H1 (cell line): ENCODE measurements around the gene MAP7. TPM values are rescaled to one million over a fixed set of nuclear protein-coding genes. Genes with fewer than 3 reads are reported as not detected.

Experiments used
- CTCF ChIA-PET: fragments of 300-600 bp; sonication (Branson Sonifier 250); formaldehyde crosslinking; loops from one replicate; lab custom pipeline; 2021; ENCODE audit not compliant: partially characterized antibody; lab: Charles Lee
- POLR2A ChIA-PET: fragments of 300-600 bp; sonication (Branson Sonifier 250); formaldehyde crosslinking; loops from one replicate; lab custom pipeline; 2021; ENCODE audit warnings: inconsistent platforms; ENCODE audit not compliant: partially characterized antibody; lab: Charles Lee
- DNase-seq, 2 experiments: peaks; one replicate each; pipeline versions ENCODE4 v3.0.0 to v3.0.0-alpha.2; 2010 to 2022; ENCODE audit warnings: low spot score in 2 of 2, low read depth in 1 of 2, mixed read lengths in 1 of 2
- FAIRE-seq: peaks from 2 replicates; lab custom pipeline; 2011; peaks lifted over from hg19 to GRCh38; lab: Jason Lieb, UNC
- H2AFZ ChIP-seq: 2 replicates; pipeline ENCODE4 v1.8.1; 2012; ENCODE audit warnings: low read length, inconsistent platforms
- H2AK5ac ChIP-seq: 2 replicates; pipeline ENCODE4 v1.6.1; 2013; ENCODE audit warnings: low read depth, low read length
- H2BK120ac ChIP-seq: replicated peaks from 2 replicates; pipeline ENCODE3; 2013; ENCODE audit warnings: low read depth, low read length, inconsistent platforms
- H2BK12ac ChIP-seq: 2 replicates; pipeline ENCODE4 v1.6.1; 2013; ENCODE audit warnings: low read depth, low read length
- H2BK15ac ChIP-seq: 2 replicates; pipeline ENCODE4 v1.6.1; 2013; ENCODE audit warnings: low read length
- H2BK20ac ChIP-seq: 2 replicates; pipeline ENCODE4 v1.6.1; 2013; ENCODE audit warnings: low read length
- H2BK5ac ChIP-seq: 2 replicates; pipeline ENCODE4 v1.6.1; 2013; ENCODE audit warnings: low read depth, low read length
- H3K14ac ChIP-seq: 2 replicates; pipeline ENCODE4 v1.6.1; 2013; ENCODE audit warnings: inconsistent platforms; ENCODE audit not compliant: insufficient read length
- H3K18ac ChIP-seq: 2 replicates; pipeline ENCODE4 v1.6.1; 2013; ENCODE audit warnings: low read length; ENCODE audit errors: extremely low read depth
- H3K23ac ChIP-seq: 2 replicates; pipeline ENCODE4 v1.6.1; 2013; ENCODE audit warnings: inconsistent platforms; ENCODE audit not compliant: insufficient read length
- H3K23me2 ChIP-seq: 2 replicates; pipeline ENCODE4 v1.6.1; 2013; ENCODE audit warnings: low read depth, low read length
- H3K27ac ChIP-seq: 2 replicates; pipeline ENCODE4 v1.6.1; 2011; ENCODE audit warnings: low read depth, low read length, inconsistent platforms
- H3K27me3 ChIP-seq, 4 experiments: replicated peaks in 1 of 4; 1 replicate in 1 of 4; 2 replicates in 3 of 4; pipeline versions ENCODE4 v1.6.1 to v1.8.1; 2011 to 2013; ENCODE audit warnings: low read length in 3 of 4, mild to moderate bottlenecking in 3 of 4, inconsistent platforms in 2 of 4, mixed read lengths in 2 of 4, moderate library complexity in 1 of 4; ENCODE audit not compliant: control insufficient read depth in 3 of 4, insufficient read depth in 3 of 4; ENCODE audit errors: extremely low read depth in 1 of 4
- H3K36me3 ChIP-seq, 4 experiments: 2 replicates each; pipeline versions ENCODE4 v1.6.1 to v1.8.1; 2011 to 2013; ENCODE audit warnings: mild to moderate bottlenecking in 4 of 4, low read length in 3 of 4, moderate library complexity in 2 of 4, control low read depth in 1 of 4, inconsistent platforms in 1 of 4; ENCODE audit not compliant: insufficient read depth in 4 of 4, control insufficient read depth in 2 of 4
- H3K4ac ChIP-seq: replicated peaks from 2 replicates; pipeline ENCODE3; 2013; ENCODE audit warnings: low read length, low read depth, mixed read lengths, inconsistent platforms; ENCODE audit not compliant: insufficient read length
- H3K4me1 ChIP-seq, 4 experiments: replicated peaks in 1 of 4; 1 replicate in 1 of 4; 2 replicates in 3 of 4; pipeline versions ENCODE4 v1.6.1 to v1.8.1; 2011 to 2013; ENCODE audit warnings: low read length in 3 of 4, inconsistent platforms in 2 of 4, mixed read lengths in 1 of 4; ENCODE audit not compliant: insufficient read depth in 4 of 4, control insufficient read depth in 3 of 4
- H3K4me2 ChIP-seq, 2 experiments: 2 replicates each; pipeline versions ENCODE4 v1.6.1 to v1.8.1; 2011 to 2013; ENCODE audit warnings: low read depth in 2 of 2, low read length in 2 of 2, control low read depth in 1 of 2, inconsistent platforms in 1 of 2, mild to moderate bottlenecking in 1 of 2; ENCODE audit not compliant: insufficient read depth in 1 of 2
- H3K4me3 ChIP-seq, 4 experiments: fragments of 200-600, 300-600 bp in 1 of 4; sonication (generic), shearing (Covaris generic), sonication (Bioruptor Twin) in 1 of 4; 2 replicates each; pipeline versions ENCODE4 v1.5.1 to v1.8.1; 2011 to 2016; ENCODE audit warnings: low read length in 4 of 4, low read depth in 3 of 4, control low read depth in 2 of 4, inconsistent platforms in 2 of 4, mild to moderate bottlenecking in 2 of 4, mixed read lengths in 1 of 4, moderate library complexity in 1 of 4; ENCODE audit not compliant: insufficient read depth in 2 of 4; ENCODE audit errors: extremely low read depth in 1 of 4
- H3K56ac ChIP-seq: replicated peaks from 2 replicates; pipeline ENCODE3; 2013; ENCODE audit warnings: low read depth, mild to moderate bottlenecking, mixed read lengths, low read length, inconsistent platforms; ENCODE audit not compliant: insufficient read length
- H3K79me1 ChIP-seq: 2 replicates; pipeline ENCODE4 v1.6.1; 2013; ENCODE audit warnings: low read depth, low read length, control low read depth
- H3K79me2 ChIP-seq, 2 experiments: 2 replicates each; pipeline versions ENCODE4 v1.6.1 to v1.8.1; 2012 to 2013; ENCODE audit warnings: low read length in 2 of 2, mild to moderate bottlenecking in 2 of 2, inconsistent platforms in 1 of 2; ENCODE audit not compliant: insufficient read depth in 2 of 2, control insufficient read depth in 1 of 2
- H3K9ac ChIP-seq, 4 experiments: replicated peaks in 1 of 4; 1 replicate in 1 of 4; 2 replicates in 3 of 4; pipeline versions ENCODE4 v1.6.1 to v1.8.1; 2011 to 2013; ENCODE audit warnings: low read depth in 3 of 4, low read length in 3 of 4, control low read depth in 2 of 4, mild to moderate bottlenecking in 2 of 4, moderate library complexity in 2 of 4, inconsistent platforms in 1 of 4; ENCODE audit errors: extremely low read depth in 1 of 4
- H3K9me3 ChIP-seq, 2 experiments: 2 replicates each; pipeline versions ENCODE4 v1.6.1 to v1.8.1; 2012 to 2013; ENCODE audit warnings: mild to moderate bottlenecking in 2 of 2, moderate library complexity in 2 of 2, control low read depth in 1 of 2, inconsistent platforms in 1 of 2, low read depth in 1 of 2, low read length in 1 of 2, mixed read lengths in 1 of 2; ENCODE audit not compliant: insufficient read depth in 2 of 2
- H4K20me1 ChIP-seq, 2 experiments: replicated peaks in 1 of 2; 2 replicates each; pipeline versions ENCODE3 to v1.8.1; 2011 to 2013; ENCODE audit warnings: inconsistent platforms in 2 of 2, low read length in 2 of 2, mild to moderate bottlenecking in 1 of 2; ENCODE audit not compliant: insufficient read depth in 2 of 2, control insufficient read depth in 1 of 2
- H4K5ac ChIP-seq: 2 replicates; pipeline ENCODE4 v1.6.1; 2013; ENCODE audit warnings: low read length, low read depth, mixed read lengths, inconsistent platforms; ENCODE audit not compliant: insufficient read length
- H4K8ac ChIP-seq: 2 replicates; pipeline ENCODE4 v1.8.0; 2013; ENCODE audit warnings: mild to moderate bottlenecking, moderate library complexity, low read length, inconsistent platforms; ENCODE audit not compliant: insufficient read depth; ENCODE audit errors: extremely low read depth
- H4K91ac ChIP-seq: replicated peaks from 2 replicates; pipeline ENCODE3; 2013; ENCODE audit warnings: low read length, mixed read lengths, inconsistent platforms; ENCODE audit not compliant: insufficient read length
- CEBPB ChIP-seq: IDR thresholded peaks from 2 replicates; pipeline ENCODE4 v1.6.1; 2012; ENCODE audit warnings: low read depth, low read length
- CTBP2 ChIP-seq: IDR thresholded peaks from 2 replicates; pipeline ENCODE4 v1.7.0; 2011; ENCODE audit warnings: borderline replicate concordance, mild to moderate bottlenecking, moderate library complexity, mixed read lengths, low read length; ENCODE audit not compliant: insufficient read depth, insufficient read length
- FOSL1 ChIP-seq: IDR thresholded peaks from 2 replicates; pipeline ENCODE4 v1.6.1; 2011; ENCODE audit warnings: mild to moderate bottlenecking, low read depth, low read length, moderate library complexity; ENCODE audit not compliant: insufficient read depth
- GABPA ChIP-seq: IDR thresholded peaks from 2 replicates; pipeline ENCODE4 v1.6.1; 2011; ENCODE audit warnings: mild to moderate bottlenecking, low read length, moderate library complexity, borderline replicate concordance; ENCODE audit not compliant: insufficient read depth
- HDAC6 ChIP-seq: IDR thresholded peaks from one replicate; pipeline ENCODE4 v1.7.1; 2012; ENCODE audit warnings: low read depth, mild to moderate bottlenecking, inconsistent platforms, low read length, moderate library complexity
- JUN ChIP-seq: IDR thresholded peaks from 2 replicates; pipeline ENCODE4 v1.6.1; 2011; ENCODE audit warnings: low read depth, mild to moderate bottlenecking, improper control_type of control experiment, low read length
- MAFK ChIP-seq: IDR thresholded peaks from 2 replicates; pipeline ENCODE4 v1.6.1; 2012; ENCODE audit warnings: low read depth, mild to moderate bottlenecking, improper control_type of control experiment, low read length
- POLR2AphosphoS5 ChIP-seq: IDR thresholded peaks from 2 replicates; pipeline ENCODE4 v1.6.1; 2011; ENCODE audit warnings: low read depth, low read length
- RNF2 ChIP-seq: fragments of 200-900, 300-1000 bp; sonication (generic); IDR thresholded peaks from 2 replicates; pipeline ENCODE4 v1.7.1; 2016; ENCODE audit warnings: borderline replicate concordance, low read depth, mild to moderate bottlenecking, antibody characterized with exemption, low read length; ENCODE audit not compliant: poor library complexity, severe bottlenecking; ENCODE audit errors: missing control alignments
- SAP30 ChIP-seq: fragments of 300-600 bp; sonication (generic); IDR thresholded peaks from 2 replicates; pipeline ENCODE4 v1.7.1; 2012; ENCODE audit warnings: low read length, moderate library complexity, mild to moderate bottlenecking, inconsistent platforms; ENCODE audit not compliant: insufficient read depth, insufficient replicate concordance
- SIN3A ChIP-seq, 2 experiments: IDR thresholded peaks in 1 of 2; conservative IDR thresholded peaks in 1 of 2; 2 replicates each; pipeline ENCODE4 v1.6.1; 2011 to 2012; ENCODE audit warnings: low read length in 2 of 2, improper control_type of control experiment in 1 of 2, low read depth in 1 of 2, mild to moderate bottlenecking in 1 of 2
- SIX5 ChIP-seq: IDR thresholded peaks from 2 replicates; pipeline ENCODE4 v1.6.1; 2011; ENCODE audit warnings: mild to moderate bottlenecking, low read depth, low read length
- SP1 ChIP-seq: IDR thresholded peaks from 2 replicates; pipeline ENCODE4 v1.6.1; 2011; ENCODE audit warnings: low read depth, low read length
- WGBS, 2 experiments: shearing (Covaris generic) in 1 of 2; methylation state at CpG; one replicate each; pipeline versions ENCODE4 v1.1.6 to v1.1.7; 2013 to 2015; ENCODE audit warnings: low lambda C conversion rate in 2 of 2, mixed read lengths in 2 of 2, inconsistent platforms in 1 of 2, low coverage in 1 of 2, missing lambda C conversion rate in 1 of 2; ENCODE audit not compliant: insufficient replicate concordance in 2 of 2, insufficient coverage in 1 of 2, insufficient read length in 1 of 2; ENCODE audit errors: extremely low coverage in 1 of 2, missing lambda C conversion rate in 1 of 2; 5-methylcytosine and 5-hydroxymethylcytosine counted together
- polyA plus RNA-seq, 7 experiments: library from polyadenylated mRNA; depleted of rRNA in 3 of 7; stranded (reverse) in 5 of 7; unstranded in 2 of 7; fragments of >200 nt in 5 of 7; fragments of 200-250 nt in 2 of 7; gene quantifications; 1 replicate in 5 of 7; 2 replicates in 1 of 7; 4 replicates in 1 of 7; pipeline versions ENCODE4 v1.2.1 to v1.2.3, GENCODE V29; 2011 to 2013; ENCODE audit warnings: missing spikeins in 2 of 7, mixed read lengths in 2 of 7
- total RNA-seq: library from RNA; stranded (reverse); fragmentation: NEBNext Ultra II Directional; extraction: Animal tissue kit (Norgen Biotek cat#: 25700); gene quantifications from 2 replicates; pipeline ENCODE4 v1.2.1, GENCODE V29; 2021

MAP7 gene
- total and polyA plus RNA-seq, 2 of the 8 experiments (the other 6 are each of a cell fraction or from before 2014, with no cell fraction given) = 13.5 to 66.9 TPM

GRCh38 chr6:136398453-136398852 is 151.8 kb downstream of the MAP7 start:
- POLR2A ChIA-PET = no interaction called here
- no peak for TF ChIP-seq RNF2
- TF ChIP-seq SP1 = no peak
- no peak for TF ChIP-seq SIN3A (conservative IDR thresholded peaks at IDR 0.05 in 1 of 2, IDR thresholded peaks at IDR 0.05 in 1 of 2; ENCODE audit: low read depth in 1 of 2, low read length in 2 of 2)
- no peak for TF ChIP-seq GABPA
- TF ChIP-seq JUN = no peak
- TF ChIP-seq CTBP2 = no peak
- TF ChIP-seq CEBPB = no peak
- TF ChIP-seq POLR2AphosphoS5 = no peak
- TF ChIP-seq HDAC6 = no peak
- no peak for TF ChIP-seq SAP30
- TF ChIP-seq MAFK = no peak
- no peak for TF ChIP-seq SIX5
- TF ChIP-seq FOSL1 = no peak

More at GRCh38 chr6:136398453-136398852, 151.8 kb downstream of the MAP7 start:
- no peak for DNase-seq
- Histone ChIP-seq H4K91ac (no peak overlapping the region), H2BK5ac (no peak overlapping the region), H2BK15ac (no peak overlapping the region), H4K20me1 (no peaks in the 10 kb centered on the region), H3K4ac (no peak overlapping the region), H3K9me3 (0 out of 4 replicates have a peak, but pooled peaks cover 0 to 2% of the 10 kb centered on the region in 2 experiments), H3K4me1 (peaks cover 0 to 2% (median 0%) of the 10 kb centered on the region in 4 experiments; a peak in 1 of 7 replicates), H4K8ac (no peak overlapping the region), H4K5ac (no peak overlapping the region), H2BK20ac (no peak overlapping the region), H3K23ac (no peak overlapping the region), H3K18ac (no peak overlapping the region), H2AK5ac (no peak overlapping the region), H3K56ac (no peak overlapping the region), H3K23me2 (no peaks in the 10 kb centered on the region), H3K14ac (no peak overlapping the region), H3K4me3 (no peak overlapping the region), H2BK12ac (no peak overlapping the region), H3K79me1 (no peaks in the 10 kb centered on the region; the same call in 1 of the 2 replicates), H3K27ac (no peak overlapping the region), H3K36me3 (peaks cover 0 to 7% (median 1%) of the 10 kb centered on the region in 4 experiments; a peak in 4 of 8 replicates), H2AFZ (no peak overlapping the region), H3K79me2 (no peaks in the 10 kb centered on the region; a peak in 1 of 4 replicates), H3K27me3 (no peaks in the 10 kb centered on the region), H3K9ac (no peak overlapping the region), H2BK120ac (no peak overlapping the region), H3K4me2 (no peak overlapping the region)
- CTCF ChIA-PET = no interaction called here
- FAIRE-seq = no peak
- 89% methylated on average over 3 of the region's 3 CpGs; no CpG with 5 or more reads in 1 of the 2 experiments for WGBS, 2 experiments
